Loucy (cell line): Measurements from ENCODE around the gene TELO2.

Source experiments
- EZH2phosphoT487 ChIP-seq: fragments of 200-600 bp; IDR thresholded peaks from 2 replicates; pipeline ENCODE4 v1.6.1; 2018; ENCODE audit warnings: antibody characterized with exemption, mild to moderate bottlenecking, moderate library complexity, borderline replicate concordance
- TF ChIP-seq, protein P1 (sequence below): fragments of 200-600 bp; sonication (generic); conservative IDR thresholded peaks from 2 replicates; pipeline ENCODE4 v1.5.1; 2014; ENCODE audit warnings: mild to moderate bottlenecking, antibody characterized with exemption, low read length

DNA sequence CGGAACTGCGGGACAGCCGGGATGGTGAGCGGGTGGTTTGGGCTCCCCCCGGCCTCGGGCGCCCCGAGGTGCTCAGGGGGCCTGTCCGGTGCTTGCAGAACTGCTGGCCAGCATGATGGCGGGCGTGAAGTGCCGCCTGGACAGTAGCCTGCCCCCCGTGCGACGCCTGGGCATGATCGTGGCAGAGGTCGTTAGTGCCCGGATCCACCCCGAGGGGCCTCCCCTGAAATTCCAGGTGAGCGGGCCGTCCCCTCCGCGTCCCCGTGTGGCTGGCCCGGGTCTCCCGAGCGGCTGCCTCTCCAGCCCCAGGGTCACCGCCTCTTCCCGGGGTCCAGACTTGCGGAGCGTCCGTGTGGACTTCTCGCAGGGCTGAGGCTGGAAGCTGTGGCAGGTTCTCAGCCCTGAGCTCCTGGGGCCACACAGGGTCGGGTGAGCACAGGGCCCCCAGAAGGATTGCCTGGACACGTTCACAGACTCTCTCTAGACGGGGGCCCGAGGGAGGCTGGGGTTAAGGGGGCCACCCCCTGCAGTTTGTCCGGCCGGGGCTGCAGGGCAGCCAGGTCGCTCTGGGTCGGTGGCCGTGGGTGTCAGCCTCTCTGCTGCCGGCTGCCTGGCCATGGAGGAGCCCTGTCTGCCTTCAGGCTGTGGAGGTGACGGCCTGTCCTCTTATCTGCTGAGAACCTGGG, 7.4 kb downstream of the TELO2 start:
- TF ChIP-seq, protein P1, sequence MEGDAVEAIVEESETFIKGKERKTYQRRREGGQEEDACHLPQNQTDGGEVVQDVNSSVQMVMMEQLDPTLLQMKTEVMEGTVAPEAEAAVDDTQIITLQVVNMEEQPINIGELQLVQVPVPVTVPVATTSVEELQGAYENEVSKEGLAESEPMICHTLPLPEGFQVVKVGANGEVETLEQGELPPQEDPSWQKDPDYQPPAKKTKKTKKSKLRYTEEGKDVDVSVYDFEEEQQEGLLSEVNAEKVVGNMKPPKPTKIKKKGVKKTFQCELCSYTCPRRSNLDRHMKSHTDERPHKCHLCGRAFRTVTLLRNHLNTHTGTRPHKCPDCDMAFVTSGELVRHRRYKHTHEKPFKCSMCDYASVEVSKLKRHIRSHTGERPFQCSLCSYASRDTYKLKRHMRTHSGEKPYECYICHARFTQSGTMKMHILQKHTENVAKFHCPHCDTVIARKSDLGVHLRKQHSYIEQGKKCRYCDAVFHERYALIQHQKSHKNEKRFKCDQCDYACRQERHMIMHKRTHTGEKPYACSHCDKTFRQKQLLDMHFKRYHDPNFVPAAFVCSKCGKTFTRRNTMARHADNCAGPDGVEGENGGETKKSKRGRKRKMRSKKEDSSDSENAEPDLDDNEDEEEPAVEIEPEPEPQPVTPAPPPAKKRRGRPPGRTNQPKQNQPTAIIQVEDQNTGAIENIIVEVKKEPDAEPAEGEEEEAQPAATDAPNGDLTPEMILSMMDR, result no peak
- no peak for TF ChIP-seq EZH2phosphoT487
